Transverse colon (tissue), 4 donors: Measurements from ENCODE around the gene FOXR1. TPM values are rescaled to one million over a fixed set of nuclear protein-coding genes. Genes with fewer than 3 reads are reported as not detected.
"Not testable (repeated sequence)": the region's sequence is repeated elsewhere in the genome, so short reads cannot be mapped to it uniquely, and the experiment has no call there.

Experiments used
- DNase-seq: peaks from one replicate; pipeline ENCODE4 v3.0.0-alpha.2; 2019
- H3K27ac ChIP-seq, 4 donors: fragments of 200-600 bp; sonication (generic); 2 replicates each; pipeline ENCODE4 v1.5.1; 2016 to 2018; ENCODE audit warnings: inconsistent platforms in 4 of 4
- H3K27me3 ChIP-seq: fragments of 200-600 bp; sonication (generic); 2 replicates; pipeline ENCODE4 v1.5.1; 2017; ENCODE audit warnings: inconsistent platforms
- H3K36me3 ChIP-seq, 4 donors: fragments of 200-600 bp; sonication (generic); 2 replicates each; pipeline ENCODE4 v1.5.1; 2017 to 2019; ENCODE audit warnings: inconsistent platforms in 4 of 4
- H3K4me1 ChIP-seq, 4 donors: fragments of 200-600 bp; sonication (generic); 2 replicates each; pipeline ENCODE4 v1.5.1; 2017 to 2020; ENCODE audit warnings: inconsistent platforms in 4 of 4
- H3K4me3 ChIP-seq, 4 donors: fragments of 200-600 bp; sonication (generic); 1 replicate in 1 of 4; 2 replicates in 3 of 4; pipeline versions ENCODE4 v1.5.1 to v1.6.1; 2017 to 2019; ENCODE audit warnings: inconsistent platforms in 4 of 4
- H3K9me3 ChIP-seq, 2 donors: fragments of 200-600 bp; sonication (generic); 2 replicates each; pipeline ENCODE4 v1.5.1; 2017 to 2019; ENCODE audit warnings: inconsistent platforms in 2 of 2
- EP300 ChIP-seq: sonication (generic); formaldehyde crosslinking; IDR thresholded peaks from one replicate; pipeline ENCODE4 v1.6.1; 2017; ENCODE audit warnings: antibody characterized with exemption, low read depth
- POLR2A ChIP-seq: fragments of 450-650 bp; IDR thresholded peaks from one replicate; pipeline ENCODE4 v1.6.1; 2016; ENCODE audit warnings: antibody characterized with exemption, mild to moderate bottlenecking, moderate library complexity
- POLR2AphosphoS5 ChIP-seq, 3 donors: sonication (generic); formaldehyde crosslinking; IDR thresholded peaks; one replicate each; pipeline ENCODE4 v1.6.1; 2016; ENCODE audit warnings: antibody characterized with exemption in 3 of 3
- WGBS, 2 donors: methylation state at CpG; one replicate each; pipeline ENCODE4 v1.1.5; 2018; ENCODE audit warnings: low coverage in 1 of 2; 5-methylcytosine and 5-hydroxymethylcytosine counted together
- in situ Hi-C, 4 donors: fragments of 200-750 bp; cut with MboI; loops; one replicate each; pipeline versions ENCODE4 v1.15.0 to v1.15.1; 2017; ENCODE audit warnings: low sequenced_read_pairs in 3 of 4, low pct_ligation_motif_present in 1 of 4, low pct_unique_long_range_greater_than_20kb in 1 of 4
- intact Hi-C: fragments of 100-400 bp; cut with DNase I; formaldehyde crosslinking; loops from one replicate; pipeline ENCODE4 v1.15.1; 2023; ENCODE audit warnings: low total_unique reads
- total RNA-seq, 4 donors: library from RNA; depleted of rRNA; stranded (reverse); fragments of >200 nt; gene quantifications; one replicate each; pipeline ENCODE4 v1.1.0, GENCODE V29; 2016
- TF ChIP-seq, protein P1 (sequence below), 5 experiments: fragments of 200-600 bp in 3 of 5; fragments of 450-650 bp in 2 of 5; sonication (generic) in 3 of 5; IDR thresholded peaks; 1 replicate in 2 of 5; 2 replicates in 3 of 5; pipeline ENCODE4 v1.5.1; 2016 to 2017; ENCODE audit warnings: antibody characterized with exemption in 5 of 5, inconsistent platforms in 3 of 5, mild to moderate bottlenecking in 2 of 5, moderate library complexity in 1 of 5

The FOXR1 gene
- total RNA-seq, 4 donors from 2014 or later, result not detected

- Histone ChIP-seq H3K4me1 (peaks cover 0 to 2% (median 0%) of the 10 kb centered on the region in 4 donors), H3K27ac (no peak overlapping the region), H3K4me3 (no peak overlapping the region), H3K36me3 (no peaks in the 10 kb centered on the region), H3K27me3 (no peaks in the 10 kb centered on the region), H3K9me3 (no peaks in the 10 kb centered on the region)
- TF ChIP-seq POLR2AphosphoS5 (IDR thresholded peaks at IDR 0.05), result no peak
- no peak for TF ChIP-seq POLR2A
- TF ChIP-seq, protein P1, sequence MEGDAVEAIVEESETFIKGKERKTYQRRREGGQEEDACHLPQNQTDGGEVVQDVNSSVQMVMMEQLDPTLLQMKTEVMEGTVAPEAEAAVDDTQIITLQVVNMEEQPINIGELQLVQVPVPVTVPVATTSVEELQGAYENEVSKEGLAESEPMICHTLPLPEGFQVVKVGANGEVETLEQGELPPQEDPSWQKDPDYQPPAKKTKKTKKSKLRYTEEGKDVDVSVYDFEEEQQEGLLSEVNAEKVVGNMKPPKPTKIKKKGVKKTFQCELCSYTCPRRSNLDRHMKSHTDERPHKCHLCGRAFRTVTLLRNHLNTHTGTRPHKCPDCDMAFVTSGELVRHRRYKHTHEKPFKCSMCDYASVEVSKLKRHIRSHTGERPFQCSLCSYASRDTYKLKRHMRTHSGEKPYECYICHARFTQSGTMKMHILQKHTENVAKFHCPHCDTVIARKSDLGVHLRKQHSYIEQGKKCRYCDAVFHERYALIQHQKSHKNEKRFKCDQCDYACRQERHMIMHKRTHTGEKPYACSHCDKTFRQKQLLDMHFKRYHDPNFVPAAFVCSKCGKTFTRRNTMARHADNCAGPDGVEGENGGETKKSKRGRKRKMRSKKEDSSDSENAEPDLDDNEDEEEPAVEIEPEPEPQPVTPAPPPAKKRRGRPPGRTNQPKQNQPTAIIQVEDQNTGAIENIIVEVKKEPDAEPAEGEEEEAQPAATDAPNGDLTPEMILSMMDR (IDR thresholded peaks at IDR 0.05), result no peak
- TF ChIP-seq EP300, result no peak
- DNase-seq, result no peak
- intact Hi-C loops, result no loop called here
- 84% methylated on average over 2 of the region's 2 CpGs; no CpG with 5 or more reads in 1 of the 2 donors for WGBS, 2 donors
- in situ Hi-C loops, result no loop called here
Observed at GRCh38 chr11:118984825-118985224, 13.3 kb downstream of the FOXR1 start.

DNA sequence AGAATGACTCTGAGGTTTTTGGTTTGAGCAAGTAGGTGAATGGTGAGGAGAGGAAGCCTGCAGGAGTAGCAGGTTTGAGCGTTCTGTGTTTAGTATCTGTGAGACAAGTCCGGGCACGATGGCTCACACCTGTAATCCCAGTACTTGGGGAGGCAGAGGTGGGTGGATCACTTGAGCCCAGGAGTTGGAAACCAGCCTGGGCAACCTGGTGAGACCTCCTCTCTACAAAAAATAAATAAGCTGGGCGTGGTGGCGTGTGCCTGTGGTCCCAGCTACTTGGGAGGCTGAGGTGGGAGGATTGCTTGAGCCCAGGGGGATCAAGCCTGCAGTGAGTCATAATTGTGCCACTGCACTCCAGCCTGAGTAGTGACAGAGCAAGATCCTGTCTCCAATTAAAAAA lies 16.7 kb downstream of the FOXR1 start:
- H3K4me1 ChIP-seq, result no peaks in the 10 kb centered on the region
- H3K27ac ChIP-seq, result no peak overlapping the region
- H3K36me3 ChIP-seq, result no peaks in the 10 kb centered on the region
- intact Hi-C loops (no loop called here), in situ Hi-C loops (no loop called here)
- WGBS, 2 donors, result 86 to 94% methylated on average over 3 to 5 of the region's 5 CpGs
- TF ChIP-seq, protein P1 (IDR thresholded peaks at IDR 0.05), result no peak
- TF ChIP-seq POLR2AphosphoS5 (IDR thresholded peaks at IDR 0.05), result no peak
- TF ChIP-seq EP300, result no peak
- TF ChIP-seq POLR2A, result no peak
- DNase-seq, result no peak
- no peaks in the 10 kb centered on the region for H3K9me3 ChIP-seq
- H3K27me3 ChIP-seq, result no peaks in the 10 kb centered on the region
- H3K4me3 ChIP-seq, result no peak overlapping the region

- in situ Hi-C loops, H3K4me1 ChIP-seq: not testable (repeated sequence)
- WGBS, 2 donors, result 96% methylated on average over 44 of the region's 44 CpGs; no CpG with 5 or more reads in 1 of the 2 donors
Observed at GRCh38 chr11:118991486-118992038, 20.0 kb downstream of the FOXR1 start.

DNA sequence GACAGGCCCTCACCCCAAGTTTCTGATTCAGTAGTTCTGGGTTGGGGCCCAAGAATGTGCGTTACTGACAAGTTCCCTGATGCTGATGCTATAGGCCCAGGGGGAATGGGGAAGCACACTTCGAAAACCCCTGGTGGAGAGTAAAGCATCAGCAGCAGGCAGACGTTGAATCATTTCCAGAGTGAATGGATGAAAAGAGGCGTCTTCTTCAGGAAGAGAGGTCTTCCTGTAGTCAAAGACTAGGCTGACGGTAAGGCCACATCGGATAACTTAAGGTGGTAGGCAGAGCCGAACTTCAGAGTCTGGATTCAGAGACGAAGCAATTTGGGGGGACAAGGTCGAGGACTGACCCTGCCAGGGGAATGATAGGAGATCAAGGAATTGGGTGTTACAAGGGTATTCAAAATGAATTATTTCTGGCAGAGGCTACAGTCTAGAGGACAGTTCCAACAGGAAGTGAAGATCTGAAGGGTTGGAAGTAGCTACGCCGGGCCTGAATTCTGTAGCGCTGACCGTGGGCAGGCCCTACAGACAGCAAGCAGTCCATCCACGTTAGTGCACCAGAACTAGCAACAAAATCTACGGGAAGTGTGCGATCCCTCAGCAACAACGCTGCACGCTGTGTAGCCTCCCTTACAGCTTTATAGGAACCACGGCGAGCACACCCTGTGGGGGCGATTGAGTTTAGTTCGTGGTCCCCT lies 25.5 kb downstream of the FOXR1 start:
- peaks cover 0 to 23% (median 16%) of the 10 kb centered on the region in 4 donors for H3K4me1 ChIP-seq
- no peak for TF ChIP-seq POLR2AphosphoS5 (IDR thresholded peaks at IDR 0.05)
- TF ChIP-seq, protein P1 (IDR thresholded peaks at IDR 0.05), result peak in 1 of 5 experiments; percentile 12
- H3K9me3 ChIP-seq, result no peaks in the 10 kb centered on the region
- 19 to 20% methylated on average over 1 to 22 of the region's 22 CpGs for WGBS, 2 donors
- peak overlapping the region; percentile 44 to 82 (median 70) for H3K4me3 ChIP-seq
- DNase-seq, result no peak
- in situ Hi-C loops, result no loop called here
- no peaks in the 10 kb centered on the region for H3K27me3 ChIP-seq
- intact Hi-C loops, result no loop called here
- peaks cover 0 to 13% (median 5%) of the 10 kb centered on the region in 4 donors for H3K36me3 ChIP-seq
- H3K27ac ChIP-seq, result peak overlapping the region; percentile 82 to 91 (median 85)

More at GRCh38 chr11:118991486-118992038, 20.0 kb downstream of the FOXR1 start:
- H3K36me3 ChIP-seq, intact Hi-C loops, H3K4me3 ChIP-seq, H3K27me3 ChIP-seq, H3K9me3 ChIP-seq, DNase-seq, H3K27ac ChIP-seq: not testable (repeated sequence)
